Liver (tissue), 9 donors: ENCODE measurements around the gene RAP1B. TPM values are rescaled to one million over a fixed set of nuclear protein-coding genes. Genes with fewer than 3 reads are reported as not detected.

Source experiments
- DNase-seq: peaks from one replicate; pipeline ENCODE4 v3.0.0-alpha.2; 2017; ENCODE audit warnings: low spot score
- H3K27ac ChIP-seq, 2 donors: one replicate each; pipeline ENCODE4 v1.7.0; 2013; ENCODE audit warnings: inconsistent platforms in 2 of 2, low read length in 2 of 2, control low read depth in 1 of 2, low read depth in 1 of 2, mild to moderate bottlenecking in 1 of 2
- H3K27me3 ChIP-seq, 4 donors: one replicate each; pipeline versions ENCODE4 v1.6.1 to v1.7.0; 2013; ENCODE audit warnings: low read length in 3 of 4, inconsistent platforms in 1 of 4, mild to moderate bottlenecking in 1 of 4, moderate library complexity in 1 of 4; ENCODE audit not compliant: control insufficient read depth in 4 of 4, insufficient read depth in 4 of 4
- H3K36me3 ChIP-seq, 4 donors: one replicate each; pipeline versions ENCODE4 v1.6.1 to v1.7.0; 2013; ENCODE audit warnings: low read length in 3 of 4, mild to moderate bottlenecking in 3 of 4, low read depth in 1 of 4, moderate library complexity in 1 of 4; ENCODE audit not compliant: control insufficient read depth in 4 of 4, insufficient read depth in 3 of 4
- H3K4me1 ChIP-seq, 4 donors: one replicate each; pipeline versions ENCODE4 v1.6.1 to v1.7.0; 2013; ENCODE audit warnings: low read length in 3 of 4, mild to moderate bottlenecking in 3 of 4, moderate library complexity in 1 of 4; ENCODE audit not compliant: control insufficient read depth in 4 of 4, insufficient read depth in 4 of 4
- H3K4me3 ChIP-seq, 3 donors: one replicate each; pipeline versions ENCODE4 v1.6.1 to v1.7.0; 2013; ENCODE audit warnings: low read length in 3 of 3, control low read depth in 1 of 3, low read depth in 1 of 3, mild to moderate bottlenecking in 1 of 3
- H3K9ac ChIP-seq, 2 donors: one replicate each; pipeline ENCODE4 v1.7.0; 2013; ENCODE audit warnings: low read length in 2 of 2, mild to moderate bottlenecking in 2 of 2, moderate library complexity in 2 of 2, control low read depth in 1 of 2, low read depth in 1 of 2
- H3K9me3 ChIP-seq, 4 donors: one replicate each; pipeline versions ENCODE4 v1.6.1 to v1.7.0; 2013; ENCODE audit warnings: low read length in 3 of 4; ENCODE audit not compliant: control insufficient read depth in 4 of 4
- EGR1 ChIP-seq, 2 donors: IDR thresholded peaks; 2 replicates each; pipeline ENCODE4 v1.6.1; 2016 to 2018; ENCODE audit warnings: antibody characterized with exemption in 2 of 2, low read depth in 2 of 2
- FOXA1 ChIP-seq: IDR thresholded peaks from 2 replicates; pipeline ENCODE4 v1.6.1; 2016; ENCODE audit warnings: antibody characterized with exemption
- FOXA2 ChIP-seq: IDR thresholded peaks from 2 replicates; pipeline ENCODE4 v1.6.1; 2016; ENCODE audit warnings: antibody characterized with exemption
- GABPA ChIP-seq, 2 donors: IDR thresholded peaks in 1 of 2; conservative IDR thresholded peaks in 1 of 2; 2 replicates each; pipeline ENCODE4 v1.6.1; 2016; ENCODE audit warnings: antibody characterized with exemption in 2 of 2, mild to moderate bottlenecking in 1 of 2, moderate library complexity in 1 of 2
- HNF4A ChIP-seq, 2 donors: conservative IDR thresholded peaks; 2 replicates each; pipeline ENCODE4 v1.6.1; 2016; ENCODE audit warnings: antibody characterized with exemption in 2 of 2, mild to moderate bottlenecking in 2 of 2
- HNF4G ChIP-seq: IDR thresholded peaks from 2 replicates; pipeline ENCODE4 v1.6.1; 2016; ENCODE audit warnings: antibody characterized with exemption
- NR2F2 ChIP-seq: IDR thresholded peaks from 2 replicates; pipeline ENCODE4 v1.6.1; 2016; ENCODE audit warnings: antibody characterized with exemption
- RAD21 ChIP-seq, 2 donors: IDR thresholded peaks; 2 replicates each; pipeline ENCODE4 v1.6.1; 2016; ENCODE audit warnings: antibody characterized with exemption in 2 of 2, mild to moderate bottlenecking in 2 of 2
- RXRA ChIP-seq, 2 donors: IDR thresholded peaks; 2 replicates each; pipeline ENCODE4 v1.6.1; 2017 to 2018; ENCODE audit warnings: antibody characterized with exemption in 2 of 2, mild to moderate bottlenecking in 1 of 2
- SP1 ChIP-seq: IDR thresholded peaks from 2 replicates; pipeline ENCODE4 v1.6.1; 2018; ENCODE audit warnings: antibody characterized with exemption, mild to moderate bottlenecking
- YY1 ChIP-seq: IDR thresholded peaks from 2 replicates; pipeline ENCODE4 v1.6.1; 2016; ENCODE audit warnings: antibody characterized with exemption, mild to moderate bottlenecking
- ZBTB33 ChIP-seq: IDR thresholded peaks from 2 replicates; pipeline ENCODE4 v1.6.1; 2016; ENCODE audit warnings: antibody characterized with exemption
- whole genome bisulfite sequencing: extraction: QIAGEN DNeasy Blood & Tissue Kit; methylation state at CpG from one replicate; pipeline ENCODE4 v1.1.7; 2013; 5-methylcytosine and 5-hydroxymethylcytosine counted together
- polyA plus RNA-seq, 2 donors: library from polyadenylated mRNA; stranded (reverse) in 1 of 2; unstranded in 1 of 2; fragments of 200-250 nt in 1 of 2; fragments of >200 nt in 1 of 2; fragmentation: Nextera tagmentation in 1 of 2; extraction: Ambion mirVana in 1 of 2; gene quantifications; one replicate each; pipeline versions ENCODE4 v1.2.1 to v1.2.3, GENCODE V29; 2013 to 2015
- total RNA-seq, 2 donors: library from RNA; depleted of rRNA; stranded (reverse); fragments of >200 nt; gene quantifications; one replicate each; pipeline ENCODE4 v1.2.3, GENCODE V29; 2014
- TF ChIP-seq, protein P1 (sequence below): IDR thresholded peaks from 2 replicates; pipeline ENCODE4 v1.6.1; 2016; ENCODE audit warnings: antibody characterized with exemption
- TF ChIP-seq, protein P2 (sequence below): IDR thresholded peaks from 2 replicates; pipeline ENCODE4 v1.6.1; 2016; ENCODE audit warnings: antibody characterized with exemption, mild to moderate bottlenecking
- TF ChIP-seq, protein P3 (sequence below): IDR thresholded peaks from 2 replicates; pipeline ENCODE4 v1.6.1; 2016; ENCODE audit warnings: antibody characterized with exemption
- donor health status: healthy.
- donor health status: healthy.
- donor health status: healthy.
- donor health status: healthy.
- donor health status: healthy.

Gene RAP1B
- total and polyA plus RNA-seq, 4 donors: 56.2 to 123 (median 72.4) TPM

- Histone ChIP-seq H3K9me3 (peaks cover 0 to 7% (median 1%) of the 10 kb centered on the region in 4 donors), H3K36me3 (no peaks in the 10 kb centered on the region), H3K4me3 (no peak overlapping the region), H3K4me1 (no peaks in the 10 kb centered on the region), H3K27ac (no peak overlapping the region), H3K27me3 (no peaks in the 10 kb centered on the region), H3K9ac (no peak overlapping the region)
- DNase-seq: no peak
- TF ChIP-seq GABPA (IDR thresholded peaks at IDR 0.05 in 1 of 2, conservative IDR thresholded peaks at IDR 0.05 in 1 of 2) (no peak), SP1 (no peak), NR2F2 (no peak), EGR1 (IDR thresholded peaks at IDR 0.05; ENCODE audit: low read depth in 2 of 2) (no peak)
- TF ChIP-seq, protein P1, sequence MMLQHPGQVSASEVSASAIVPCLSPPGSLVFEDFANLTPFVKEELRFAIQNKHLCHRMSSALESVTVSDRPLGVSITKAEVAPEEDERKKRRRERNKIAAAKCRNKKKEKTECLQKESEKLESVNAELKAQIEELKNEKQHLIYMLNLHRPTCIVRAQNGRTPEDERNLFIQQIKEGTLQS: no peak
- TF ChIP-seq, protein P2, sequence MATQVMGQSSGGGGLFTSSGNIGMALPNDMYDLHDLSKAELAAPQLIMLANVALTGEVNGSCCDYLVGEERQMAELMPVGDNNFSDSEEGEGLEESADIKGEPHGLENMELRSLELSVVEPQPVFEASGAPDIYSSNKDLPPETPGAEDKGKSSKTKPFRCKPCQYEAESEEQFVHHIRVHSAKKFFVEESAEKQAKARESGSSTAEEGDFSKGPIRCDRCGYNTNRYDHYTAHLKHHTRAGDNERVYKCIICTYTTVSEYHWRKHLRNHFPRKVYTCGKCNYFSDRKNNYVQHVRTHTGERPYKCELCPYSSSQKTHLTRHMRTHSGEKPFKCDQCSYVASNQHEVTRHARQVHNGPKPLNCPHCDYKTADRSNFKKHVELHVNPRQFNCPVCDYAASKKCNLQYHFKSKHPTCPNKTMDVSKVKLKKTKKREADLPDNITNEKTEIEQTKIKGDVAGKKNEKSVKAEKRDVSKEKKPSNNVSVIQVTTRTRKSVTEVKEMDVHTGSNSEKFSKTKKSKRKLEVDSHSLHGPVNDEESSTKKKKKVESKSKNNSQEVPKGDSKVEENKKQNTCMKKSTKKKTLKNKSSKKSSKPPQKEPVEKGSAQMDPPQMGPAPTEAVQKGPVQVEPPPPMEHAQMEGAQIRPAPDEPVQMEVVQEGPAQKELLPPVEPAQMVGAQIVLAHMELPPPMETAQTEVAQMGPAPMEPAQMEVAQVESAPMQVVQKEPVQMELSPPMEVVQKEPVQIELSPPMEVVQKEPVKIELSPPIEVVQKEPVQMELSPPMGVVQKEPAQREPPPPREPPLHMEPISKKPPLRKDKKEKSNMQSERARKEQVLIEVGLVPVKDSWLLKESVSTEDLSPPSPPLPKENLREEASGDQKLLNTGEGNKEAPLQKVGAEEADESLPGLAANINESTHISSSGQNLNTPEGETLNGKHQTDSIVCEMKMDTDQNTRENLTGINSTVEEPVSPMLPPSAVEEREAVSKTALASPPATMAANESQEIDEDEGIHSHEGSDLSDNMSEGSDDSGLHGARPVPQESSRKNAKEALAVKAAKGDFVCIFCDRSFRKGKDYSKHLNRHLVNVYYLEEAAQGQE: no peak
- WGBS: 94% methylated on average over 4 of the region's 4 CpGs
Observed at GRCh38 chr12:68595241-68595640, 15.5 kb upstream of the RAP1B start.

GRCh38 chr12:68601767-68602166 lies 8.9 kb upstream of the RAP1B start:
- Histone ChIP-seq H3K9me3 (no peaks in the 10 kb centered on the region), H3K36me3 (no peaks in the 10 kb centered on the region), H3K4me3 (no peak overlapping the region), H3K27ac (no peak overlapping the region), H3K4me1 (no peaks in the 10 kb centered on the region), H3K9ac (no peak overlapping the region), H3K27me3 (no peaks in the 10 kb centered on the region)
- TF ChIP-seq RXRA (IDR thresholded peaks at IDR 0.05): no peak
- TF ChIP-seq, protein P1: no peak
- no peak for TF ChIP-seq EGR1 (IDR thresholded peaks at IDR 0.05; ENCODE audit: low read depth in 2 of 2)
- no peak for TF ChIP-seq FOXA1
- TF ChIP-seq, protein P2: no peak
- no peak for TF ChIP-seq YY1
- TF ChIP-seq FOXA2: no peak
- TF ChIP-seq, protein P3, sequence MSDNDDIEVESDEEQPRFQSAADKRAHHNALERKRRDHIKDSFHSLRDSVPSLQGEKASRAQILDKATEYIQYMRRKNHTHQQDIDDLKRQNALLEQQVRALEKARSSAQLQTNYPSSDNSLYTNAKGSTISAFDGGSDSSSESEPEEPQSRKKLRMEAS: no peak
- no peak for TF ChIP-seq HNF4G
- TF ChIP-seq HNF4A (conservative IDR thresholded peaks at IDR 0.05): no peak
- no peak for TF ChIP-seq ZBTB33
- TF ChIP-seq RAD21 (IDR thresholded peaks at IDR 0.05): no peak
- DNase-seq: no peak
- 80% methylated on average over 1 of the region's 1 CpG for WGBS
